ENCODE data around the gene ESYT2.

Gene ESYT2

DNA sequence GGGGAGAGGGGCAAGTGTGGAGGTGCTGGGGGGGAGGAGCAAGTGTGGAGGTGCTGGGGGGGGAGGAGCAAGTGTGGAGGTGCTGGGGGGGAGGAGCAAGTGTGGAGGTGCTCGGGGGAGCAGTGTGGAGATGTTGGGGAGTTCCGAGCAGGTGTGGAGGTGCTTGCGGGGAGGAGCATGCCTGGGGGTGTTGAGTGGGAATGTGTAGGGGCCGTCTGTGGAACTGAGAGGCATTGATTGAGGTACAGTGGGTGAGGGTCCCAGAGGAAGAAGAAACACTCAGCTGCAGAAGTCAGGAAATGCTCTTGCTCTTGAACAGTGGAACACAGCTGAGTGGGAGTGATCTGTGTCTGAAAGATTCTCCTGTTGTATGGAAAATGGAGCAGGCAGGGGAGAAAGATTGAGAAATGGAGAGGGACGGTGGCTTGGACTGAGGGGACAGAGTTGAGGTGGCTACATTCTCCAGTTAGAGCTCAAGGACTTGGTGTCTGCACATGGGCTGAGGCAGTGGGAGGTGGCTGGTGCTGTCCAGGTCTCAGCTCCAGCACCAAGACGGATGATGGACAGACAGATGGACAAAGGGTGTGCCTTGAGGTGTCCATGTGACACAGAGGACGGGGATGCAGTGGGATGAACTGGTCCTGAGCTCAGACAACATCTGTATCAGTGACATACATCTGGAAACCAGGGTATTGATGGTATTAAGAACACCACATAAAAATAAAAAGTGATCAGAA lies 99.5 kb downstream of the ESYT2 start:
- H3K27ac ChIP-seq (ENCODE audit: insufficient read depth, low read length, poor library complexity, severe bottlenecking) = no peak overlapping the region
- H3K4me1 ChIP-seq (ENCODE audit: control insufficient read depth, insufficient read depth, low read length, poor library complexity, severe bottlenecking) = no peaks in the 10 kb centered on the region
- no peak for DNase-seq
- H3K27me3 ChIP-seq (replicated peaks; ENCODE audit: control insufficient read depth, insufficient read depth, low read length, poor library complexity, severe bottlenecking) = no peaks in the 10 kb centered on the region
- H3K9me3 ChIP-seq (ENCODE audit: control insufficient read depth, low read length) = no peaks in the 10 kb centered on the region
- H3K4me3 ChIP-seq (ENCODE audit: insufficient read depth, low read depth, low read length, poor library complexity, severe bottlenecking) = no peak overlapping the region
- peaks cover 26% of the 10 kb centered on the region for H3K36me3 ChIP-seq (ENCODE audit: control insufficient read depth, insufficient read depth, low read length)

- H3K4me3 ChIP-seq (ENCODE audit: insufficient read depth, low read depth, low read length, poor library complexity, severe bottlenecking) = no peak overlapping the region
- no peak overlapping the region for H3K27ac ChIP-seq (ENCODE audit: insufficient read depth, low read length, poor library complexity, severe bottlenecking)
- H3K9me3 ChIP-seq (ENCODE audit: control insufficient read depth, low read length) = no peaks in the 10 kb centered on the region
- H3K4me1 ChIP-seq (ENCODE audit: control insufficient read depth, insufficient read depth, low read length, poor library complexity, severe bottlenecking) = no peaks in the 10 kb centered on the region
- DNase-seq = no peak
- no peaks in the 10 kb centered on the region for H3K27me3 ChIP-seq (replicated peaks; ENCODE audit: control insufficient read depth, insufficient read depth, low read length, poor library complexity, severe bottlenecking)
- peaks cover 19% of the 10 kb centered on the region for H3K36me3 ChIP-seq (ENCODE audit: control insufficient read depth, insufficient read depth, low read length)
Measured at GRCh38 chr7:158728911-158729645, 100.2 kb downstream of the ESYT2 start.

DNA sequence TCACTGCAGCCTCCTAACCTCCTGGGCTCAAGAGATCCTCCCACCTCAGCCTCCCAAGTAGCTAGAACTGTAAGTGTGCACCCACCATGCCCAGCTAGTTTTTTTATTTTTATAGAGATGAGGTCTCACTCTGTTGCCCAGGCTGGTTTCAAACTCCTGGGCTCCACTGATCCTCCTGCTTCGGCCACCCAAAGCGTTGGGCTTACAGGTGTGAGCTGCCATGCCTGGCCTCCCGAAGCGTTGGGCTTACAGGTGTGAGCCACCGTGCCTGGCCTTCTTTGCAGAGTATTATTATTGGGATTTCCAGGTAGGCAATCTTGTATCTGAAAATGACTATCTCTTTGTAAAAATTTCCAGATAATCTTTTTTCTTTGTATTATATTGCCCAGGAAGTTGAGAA lies 101.6 kb downstream of the ESYT2 start:
- Histone ChIP-seq H3K4me1 (ENCODE audit: control insufficient read depth, insufficient read depth, low read length, poor library complexity, severe bottlenecking) (no peaks in the 10 kb centered on the region), H3K4me3 (ENCODE audit: insufficient read depth, low read depth, low read length, poor library complexity, severe bottlenecking) (no peak overlapping the region), H3K36me3 (ENCODE audit: control insufficient read depth, insufficient read depth, low read length) (peaks cover 9% of the 10 kb centered on the region), H3K9me3 (ENCODE audit: control insufficient read depth, low read length) (no peaks in the 10 kb centered on the region), H3K27ac (ENCODE audit: insufficient read depth, low read length, poor library complexity, severe bottlenecking) (no peak overlapping the region), H3K27me3 (replicated peaks; ENCODE audit: control insufficient read depth, insufficient read depth, low read length, poor library complexity, severe bottlenecking) (no peaks in the 10 kb centered on the region)
- DNase-seq = no peak

DNA sequence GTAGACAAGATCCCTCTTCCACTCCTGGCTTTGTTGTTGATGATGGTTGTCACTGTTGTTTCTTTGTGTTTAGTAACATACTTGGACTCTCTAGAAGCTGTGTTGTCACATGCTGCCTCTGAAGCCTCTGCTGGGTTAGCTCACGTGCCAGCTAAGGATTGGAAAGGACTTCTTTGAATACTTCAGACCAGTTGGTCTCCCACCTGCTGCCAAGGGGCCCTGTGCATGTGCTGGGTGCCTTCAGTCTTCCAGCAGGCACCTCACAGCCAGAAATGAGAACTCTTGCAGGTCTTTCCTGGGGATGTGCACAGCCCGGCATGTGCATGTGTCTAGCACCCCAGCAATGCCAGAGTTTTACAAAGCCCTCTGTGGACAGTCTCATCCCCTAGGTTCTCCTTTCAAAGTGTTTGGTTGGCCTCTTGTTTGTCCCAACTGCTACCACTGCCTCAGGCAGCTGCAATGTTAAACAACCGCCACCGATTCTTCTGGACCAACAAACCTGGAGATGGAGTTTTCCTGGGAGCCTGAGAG lies 103.0 kb downstream of the ESYT2 start:
- no peaks in the 10 kb centered on the region for H3K9me3 ChIP-seq (ENCODE audit: control insufficient read depth, low read length)
- H3K27ac ChIP-seq (ENCODE audit: insufficient read depth, low read length, poor library complexity, severe bottlenecking) = no peak overlapping the region
- no peaks in the 10 kb centered on the region for H3K4me1 ChIP-seq (ENCODE audit: control insufficient read depth, insufficient read depth, low read length, poor library complexity, severe bottlenecking)
- H3K27me3 ChIP-seq (replicated peaks; ENCODE audit: control insufficient read depth, insufficient read depth, low read length, poor library complexity, severe bottlenecking) = no peaks in the 10 kb centered on the region
- H3K4me3 ChIP-seq (ENCODE audit: insufficient read depth, low read depth, low read length, poor library complexity, severe bottlenecking) = no peak overlapping the region
- H3K36me3 ChIP-seq (ENCODE audit: control insufficient read depth, insufficient read depth, low read length) = peaks cover 5% of the 10 kb centered on the region
- no peak for DNase-seq

DNA sequence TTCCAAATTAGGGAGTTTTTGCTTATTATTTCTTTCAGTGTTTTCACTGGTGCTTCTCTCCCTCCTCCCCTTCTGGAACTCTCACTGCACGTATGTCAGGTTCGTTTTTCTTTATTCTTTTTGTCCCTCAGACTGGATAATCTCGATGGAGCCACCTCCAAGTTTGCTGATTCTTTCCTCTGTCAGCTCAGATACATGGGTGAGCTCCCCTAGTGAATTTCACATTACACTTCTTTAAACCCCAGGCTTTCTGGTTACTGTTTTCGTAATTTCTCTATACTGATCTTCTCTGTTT lies 103.9 kb downstream of the ESYT2 start:
- no peak overlapping the region for H3K4me3 ChIP-seq (ENCODE audit: insufficient read depth, low read depth, low read length, poor library complexity, severe bottlenecking)
- no peaks in the 10 kb centered on the region for H3K27me3 ChIP-seq (replicated peaks; ENCODE audit: control insufficient read depth, insufficient read depth, low read length, poor library complexity, severe bottlenecking)
- no peak overlapping the region for H3K27ac ChIP-seq (ENCODE audit: insufficient read depth, low read length, poor library complexity, severe bottlenecking)
- no peaks in the 10 kb centered on the region for H3K36me3 ChIP-seq (ENCODE audit: control insufficient read depth, insufficient read depth, low read length)
- DNase-seq = no peak
- no peaks in the 10 kb centered on the region for H3K9me3 ChIP-seq (ENCODE audit: control insufficient read depth, low read length)
- H3K4me1 ChIP-seq (ENCODE audit: control insufficient read depth, insufficient read depth, low read length, poor library complexity, severe bottlenecking) = no peaks in the 10 kb centered on the region

DNA sequence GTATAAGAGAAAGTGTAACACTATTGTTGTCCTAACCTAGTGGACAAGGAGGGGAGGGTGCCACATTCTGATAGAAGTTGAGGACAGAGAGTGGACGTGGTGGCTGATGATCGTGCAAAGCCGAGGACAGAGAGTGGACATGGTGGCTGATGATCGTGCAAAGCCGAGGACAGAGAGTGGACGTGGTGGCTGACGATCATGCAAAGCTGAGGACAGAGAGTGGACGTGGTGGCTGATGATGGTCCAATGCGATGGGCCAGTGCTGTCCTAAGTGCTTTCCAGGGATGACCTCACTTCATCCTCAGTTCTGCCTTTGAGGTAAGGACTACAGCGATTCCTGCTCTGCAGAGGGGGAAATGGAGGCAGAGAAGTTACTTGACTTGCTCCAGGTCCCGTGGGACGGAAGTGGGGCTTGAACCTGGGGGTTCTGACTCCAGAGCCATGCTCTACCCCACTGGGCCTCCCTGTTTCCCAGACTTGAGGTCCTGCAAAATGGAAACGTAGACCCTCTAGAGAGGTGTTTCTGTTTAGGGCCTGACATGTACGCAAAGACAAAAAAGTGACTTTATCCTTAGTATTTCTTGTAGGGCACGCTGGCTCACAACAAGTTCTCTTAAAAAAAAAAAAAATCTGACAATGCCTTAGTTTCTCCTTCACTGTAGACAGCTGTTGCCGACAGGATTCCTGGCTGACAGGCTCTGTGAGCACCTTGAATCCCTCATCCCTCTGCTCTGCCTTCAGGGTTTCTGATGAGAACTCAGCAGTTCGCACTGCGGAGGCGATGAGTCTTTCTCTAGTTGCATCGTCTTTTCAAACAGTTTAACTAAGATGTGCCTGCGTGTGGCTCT lies 104.4 kb downstream of the ESYT2 start:
- no peaks in the 10 kb centered on the region for H3K9me3 ChIP-seq (ENCODE audit: control insufficient read depth, low read length)
- no peaks in the 10 kb centered on the region for H3K27me3 ChIP-seq (replicated peaks; ENCODE audit: control insufficient read depth, insufficient read depth, low read length, poor library complexity, severe bottlenecking)
- no peak overlapping the region for H3K27ac ChIP-seq (ENCODE audit: insufficient read depth, low read length, poor library complexity, severe bottlenecking)
- H3K4me3 ChIP-seq (ENCODE audit: insufficient read depth, low read depth, low read length, poor library complexity, severe bottlenecking) = no peak overlapping the region
- H3K36me3 ChIP-seq (ENCODE audit: control insufficient read depth, insufficient read depth, low read length) = no peaks in the 10 kb centered on the region
- DNase-seq = no peak
- no peaks in the 10 kb centered on the region for H3K4me1 ChIP-seq (ENCODE audit: control insufficient read depth, insufficient read depth, low read length, poor library complexity, severe bottlenecking)

- Histone ChIP-seq H3K4me1 (ENCODE audit: control insufficient read depth, insufficient read depth, low read length, poor library complexity, severe bottlenecking) (no peaks in the 10 kb centered on the region), H3K4me3 (ENCODE audit: insufficient read depth, low read depth, low read length, poor library complexity, severe bottlenecking) (no peak overlapping the region), H3K9me3 (ENCODE audit: control insufficient read depth, low read length) (no peaks in the 10 kb centered on the region), H3K36me3 (ENCODE audit: control insufficient read depth, insufficient read depth, low read length) (no peaks in the 10 kb centered on the region), H3K27ac (ENCODE audit: insufficient read depth, low read length, poor library complexity, severe bottlenecking) (no peak overlapping the region), H3K27me3 (replicated peaks; ENCODE audit: control insufficient read depth, insufficient read depth, low read length, poor library complexity, severe bottlenecking) (no peaks in the 10 kb centered on the region)
- no peak for DNase-seq
Measured at GRCh38 chr7:158723714-158724385, 105.5 kb downstream of the ESYT2 start.

DNA sequence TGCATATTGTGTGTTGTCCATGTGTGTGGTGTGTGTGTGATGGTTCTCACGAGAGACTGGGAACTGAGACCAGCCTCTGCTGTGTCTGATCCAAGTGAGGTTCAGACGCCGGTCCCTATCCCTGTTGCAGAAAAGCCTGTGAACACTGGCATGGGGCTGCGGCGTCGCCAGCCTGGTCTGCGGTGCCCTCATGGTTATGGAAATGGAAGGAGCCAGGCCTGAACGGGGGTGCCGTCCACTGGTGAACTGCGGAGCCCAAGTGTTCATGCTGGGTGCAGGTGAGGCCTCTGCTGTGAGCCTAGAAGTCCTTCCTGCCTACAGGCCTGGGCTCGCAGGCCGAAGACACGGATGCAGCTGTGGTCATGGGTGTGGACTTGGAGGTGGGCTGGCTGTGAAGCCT lies 106.0 kb downstream of the ESYT2 start:
- H3K27me3 ChIP-seq (replicated peaks; ENCODE audit: control insufficient read depth, insufficient read depth, low read length, poor library complexity, severe bottlenecking) = no peaks in the 10 kb centered on the region
- no peak for DNase-seq
- H3K36me3 ChIP-seq (ENCODE audit: control insufficient read depth, insufficient read depth, low read length) = no peaks in the 10 kb centered on the region
- H3K4me1 ChIP-seq (ENCODE audit: control insufficient read depth, insufficient read depth, low read length, poor library complexity, severe bottlenecking) = no peaks in the 10 kb centered on the region
- no peaks in the 10 kb centered on the region for H3K9me3 ChIP-seq (ENCODE audit: control insufficient read depth, low read length)
- no peak overlapping the region for H3K27ac ChIP-seq (ENCODE audit: insufficient read depth, low read length, poor library complexity, severe bottlenecking)
- H3K4me3 ChIP-seq (ENCODE audit: insufficient read depth, low read depth, low read length, poor library complexity, severe bottlenecking) = no peak overlapping the region

- no peak for DNase-seq
- Histone ChIP-seq H3K4me1 (ENCODE audit: control insufficient read depth, insufficient read depth, low read length, poor library complexity, severe bottlenecking) (no peaks in the 10 kb centered on the region), H3K4me3 (ENCODE audit: insufficient read depth, low read depth, low read length, poor library complexity, severe bottlenecking) (no peak overlapping the region), H3K27ac (ENCODE audit: insufficient read depth, low read length, poor library complexity, severe bottlenecking) (no peak overlapping the region), H3K9me3 (ENCODE audit: control insufficient read depth, low read length) (no peaks in the 10 kb centered on the region), H3K36me3 (ENCODE audit: control insufficient read depth, insufficient read depth, low read length) (no peaks in the 10 kb centered on the region), H3K27me3 (replicated peaks; ENCODE audit: control insufficient read depth, insufficient read depth, low read length, poor library complexity, severe bottlenecking) (no peaks in the 10 kb centered on the region)
Measured at GRCh38 chr7:158722574-158723237, 106.6 kb downstream of the ESYT2 start.
